DMS79 treated with DMSO at 0.1 percent for 48 hours (cell line): ENCODE results near the gene PTGFRN.

Source experiments
- DNase-seq: peaks from one replicate; lab custom pipeline; 2025; lab: John Stamatoyannopoulos, UW

The PTGFRN gene

GRCh38 chr1:116889380-116889779 lies 20.3 kb upstream of the PTGFRN start:
- DNase-seq: no peak

- no peak for DNase-seq
Observed at GRCh38 chr1:116891396-116892079, 18.2 kb upstream of the PTGFRN start.

- no peak for DNase-seq
Observed at GRCh38 chr1:116895073-116895472, 14.6 kb upstream of the PTGFRN start.

- DNase-seq: no peak
Observed at GRCh38 chr1:116899529-116899928, 10.2 kb upstream of the PTGFRN start.

GRCh38 chr1:116900471-116901365 lies 9.0 kb upstream of the PTGFRN start:
- DNase-seq: no peak

GRCh38 chr1:116902027-116902426 lies 7.7 kb upstream of the PTGFRN start:
- DNase-seq: no peak

GRCh38 chr1:116902723-116903383 lies 6.9 kb upstream of the PTGFRN start:
- DNase-seq: no peak

- no peak for DNase-seq
Observed at GRCh38 chr1:116904791-116905320, 4.9 kb upstream of the PTGFRN start.

GRCh38 chr1:116906812-116907211 lies 2.9 kb upstream of the PTGFRN start:
- no peak for DNase-seq

GRCh38 chr1:116907351-116907750 lies 2.4 kb upstream of the PTGFRN start:
- DNase-seq: no peak

GRCh38 chr1:116908266-116908665 lies 1.4 kb upstream of the PTGFRN start:
- DNase-seq: no peak

GRCh38 chr1:116908820-116909511 lies 750 bp upstream of the PTGFRN start:
- DNase-seq: no peak

GRCh38 chr1:116910379-116911187 lies 867 bp downstream of the PTGFRN start:
- peak; percentile 34 for DNase-seq

- no peak for DNase-seq
Observed at GRCh38 chr1:116911188-116911553, 1.5 kb downstream of the PTGFRN start.

GRCh38 chr1:116911779-116912469 lies 2.2 kb downstream of the PTGFRN start:
- DNase-seq: no peak

GRCh38 chr1:116912846-116913245 lies 3.1 kb downstream of the PTGFRN start:
- DNase-seq: no peak

GRCh38 chr1:116913941-116914340 lies 4.2 kb downstream of the PTGFRN start:
- DNase-seq: no peak

- no peak for DNase-seq
Observed at GRCh38 chr1:116914667-116915066, 5.0 kb downstream of the PTGFRN start.

- DNase-seq: no peak
Observed at GRCh38 chr1:116915086-116915661, 5.5 kb downstream of the PTGFRN start.

GRCh38 chr1:116916002-116916401 lies 6.3 kb downstream of the PTGFRN start:
- no peak for DNase-seq
